ENCODE measurements around the gene ADORA2A.
A peak's percentile ranks its signal among the peaks of the same experiment; 100 is the strongest.

Gene ADORA2A

DNA sequence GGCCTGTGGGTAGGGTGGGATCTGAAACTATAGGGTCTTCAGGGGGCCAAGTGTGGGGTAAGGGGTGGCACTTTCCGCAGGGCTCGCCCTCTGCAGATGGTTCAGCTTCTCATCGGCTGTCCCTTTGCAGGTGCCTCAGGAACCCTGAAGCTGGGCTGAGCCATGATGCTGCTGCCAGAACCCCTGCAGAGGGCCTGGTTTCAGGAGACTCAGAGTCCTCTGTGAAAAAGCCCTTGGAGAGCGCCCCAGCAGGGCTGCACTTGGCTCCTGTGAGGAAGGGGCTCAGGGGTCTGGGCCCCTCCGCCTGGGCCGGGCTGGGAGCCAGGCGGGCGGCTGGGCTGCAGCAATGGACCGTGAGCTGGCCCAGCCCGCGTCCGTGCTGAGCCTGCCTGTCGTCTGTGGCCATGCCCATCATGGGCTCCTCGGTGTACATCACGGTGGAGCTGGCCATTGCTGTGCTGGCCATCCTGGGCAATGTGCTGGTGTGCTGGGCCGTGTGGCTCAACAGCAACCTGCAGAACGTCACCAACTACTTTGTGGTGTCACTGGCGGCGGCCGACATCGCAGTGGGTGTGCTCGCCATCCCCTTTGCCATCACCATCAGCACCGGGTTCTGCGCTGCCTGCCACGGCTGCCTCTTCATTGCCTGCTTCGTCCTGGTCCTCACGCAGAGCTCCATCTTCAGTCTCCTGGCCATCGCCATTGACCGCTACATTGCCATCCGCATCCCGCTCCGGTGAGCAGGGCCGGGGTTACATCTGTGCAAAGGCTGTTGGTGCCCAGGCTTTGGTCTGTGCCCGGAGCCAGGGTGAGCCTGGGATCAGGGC is 5.8 kb downstream of the ADORA2A start:
- no peak for DNase-seq (ENCODE audit: low read depth)

DNA sequence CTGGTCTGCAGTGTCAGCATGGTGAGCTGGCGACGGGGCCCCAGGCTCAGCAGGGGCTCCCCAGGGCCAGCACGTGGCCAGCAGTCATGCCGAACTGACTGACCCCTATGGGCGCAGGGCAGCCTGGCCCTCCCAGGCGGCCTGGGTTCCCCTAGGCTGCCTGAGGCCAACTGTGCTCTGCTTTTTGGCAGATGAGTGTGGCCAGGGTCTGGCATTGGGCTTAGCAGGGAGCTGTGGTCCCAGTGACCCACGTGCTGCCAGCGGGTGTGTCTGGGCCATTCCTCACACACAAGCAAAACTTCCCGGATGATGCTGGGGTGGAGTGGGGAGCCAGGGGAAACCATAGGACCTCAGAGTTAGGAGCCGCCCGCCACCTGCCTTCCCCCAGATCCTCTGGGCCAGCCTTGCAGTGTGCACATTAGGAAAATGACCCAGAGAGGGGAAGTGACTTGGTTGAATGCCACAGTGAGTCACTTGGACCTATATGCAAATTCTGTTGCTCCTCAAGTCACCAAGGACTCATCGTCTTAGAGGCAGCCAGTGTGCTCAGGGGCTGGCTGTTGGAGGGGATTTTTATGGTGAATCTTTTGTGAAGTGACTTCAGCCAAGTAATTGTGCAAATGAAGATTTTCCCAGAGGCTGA is 6.5 kb downstream of the ADORA2A start:
- DNase-seq (ENCODE audit: low read depth), result peak; percentile 37

DNA sequence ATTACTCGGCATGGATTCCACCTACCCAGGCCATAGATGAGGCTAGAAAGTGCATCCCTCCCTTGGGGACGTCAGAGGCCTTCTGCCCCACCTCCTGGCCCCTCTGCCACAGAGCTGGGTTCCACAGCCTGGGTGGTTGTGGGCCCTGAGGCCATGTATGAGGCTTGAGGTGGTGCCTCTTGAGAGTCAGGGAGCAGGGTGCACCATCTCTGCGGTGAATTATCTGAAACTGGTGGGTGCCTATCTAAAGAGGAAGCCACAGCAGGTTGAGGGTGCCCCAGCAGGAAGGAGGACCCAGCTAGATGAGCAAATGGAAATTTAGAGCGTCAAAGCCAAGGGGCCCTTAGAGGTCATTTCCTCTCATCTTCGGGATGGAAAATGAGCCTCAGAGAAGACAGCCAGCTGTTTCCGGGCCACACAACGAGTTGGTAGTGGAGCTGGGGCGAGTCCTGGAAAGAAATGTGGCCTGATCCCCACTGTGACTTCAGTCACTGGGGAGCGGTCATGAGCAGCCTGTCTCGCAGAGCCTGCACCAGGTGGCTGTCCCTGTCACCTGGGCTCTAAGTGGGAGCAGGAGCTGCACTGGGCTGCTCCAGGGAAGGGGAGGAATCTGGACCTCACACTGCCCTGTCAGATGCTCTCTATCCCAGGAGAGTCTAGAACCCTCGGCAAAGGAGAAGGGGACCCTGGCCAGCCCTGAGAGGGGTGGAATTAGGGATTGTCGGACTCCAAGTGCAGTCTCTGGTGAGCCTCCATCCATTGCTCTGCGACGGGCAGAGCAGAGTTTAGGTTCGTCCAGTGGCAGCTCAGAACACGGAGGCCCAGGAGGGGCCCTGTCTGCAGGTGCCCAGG is 7.3 kb downstream of the ADORA2A start:
- peak; percentile 48 for DNase-seq (ENCODE audit: low read depth)

DNA sequence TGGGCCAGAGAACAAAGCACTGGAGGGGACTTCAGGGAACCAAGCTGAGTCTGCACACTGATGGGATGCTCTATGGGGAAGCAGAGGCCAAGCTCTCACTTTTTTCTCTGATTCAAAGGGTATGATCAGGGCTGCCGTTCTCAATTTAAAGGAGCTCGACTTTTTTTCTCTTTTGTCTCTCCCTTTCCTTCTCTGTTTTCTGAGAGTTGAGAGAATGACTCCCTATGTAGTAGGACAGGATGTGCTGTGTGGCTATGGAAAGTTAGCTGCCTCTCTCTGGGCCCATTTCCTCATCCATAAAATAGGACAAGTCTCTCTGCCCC is 7.9 kb downstream of the ADORA2A start:
- no peak for DNase-seq (ENCODE audit: low read depth)

DNA sequence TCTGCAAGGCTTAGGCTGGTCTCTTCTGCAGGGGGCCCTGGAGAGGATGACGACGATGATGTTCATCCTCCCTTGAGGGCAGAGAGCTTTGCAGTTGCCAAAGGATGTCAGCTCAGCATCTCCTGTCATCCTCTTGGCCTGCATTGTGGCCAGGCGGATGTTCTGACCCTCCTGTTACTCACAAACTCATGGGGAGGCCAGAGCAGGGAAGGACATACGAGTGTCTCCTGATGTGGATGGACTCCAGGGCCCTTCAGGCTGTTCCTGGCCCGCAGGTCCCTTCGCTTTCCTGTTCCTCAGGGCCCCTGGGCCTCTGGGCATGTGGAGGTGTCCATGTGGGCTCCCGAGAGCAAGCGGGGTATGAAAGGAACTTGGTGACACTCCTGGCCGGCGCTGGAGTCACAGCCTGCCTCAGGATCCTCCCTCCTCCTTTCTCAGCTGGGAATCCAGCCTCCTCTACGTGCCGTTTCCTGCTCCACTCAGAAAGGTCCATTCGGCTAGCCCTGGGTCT is 8.5 kb downstream of the ADORA2A start:
- DNase-seq (ENCODE audit: low read depth), result no peak

DNA sequence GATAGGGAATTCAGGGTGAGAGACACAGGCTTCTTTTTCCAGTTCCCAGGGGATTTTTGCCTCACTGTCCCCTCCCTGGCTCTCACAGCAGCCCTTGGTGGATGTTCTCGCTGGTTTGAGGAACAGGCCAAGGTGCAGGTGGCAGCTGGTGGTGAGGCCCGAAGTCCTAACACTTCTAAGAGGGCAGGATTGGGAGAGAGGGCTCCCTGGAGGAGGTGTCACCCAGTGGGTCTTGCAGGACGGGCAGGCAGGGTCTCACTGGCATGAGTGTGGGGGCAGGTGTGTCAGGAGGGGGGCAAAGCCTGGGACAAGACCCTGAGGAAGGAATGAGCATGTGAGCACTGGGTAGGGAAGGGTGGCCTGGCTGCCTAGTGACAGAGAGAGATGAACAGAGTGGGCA is 9.2 kb downstream of the ADORA2A start:
- no peak for DNase-seq (ENCODE audit: low read depth)

DNA sequence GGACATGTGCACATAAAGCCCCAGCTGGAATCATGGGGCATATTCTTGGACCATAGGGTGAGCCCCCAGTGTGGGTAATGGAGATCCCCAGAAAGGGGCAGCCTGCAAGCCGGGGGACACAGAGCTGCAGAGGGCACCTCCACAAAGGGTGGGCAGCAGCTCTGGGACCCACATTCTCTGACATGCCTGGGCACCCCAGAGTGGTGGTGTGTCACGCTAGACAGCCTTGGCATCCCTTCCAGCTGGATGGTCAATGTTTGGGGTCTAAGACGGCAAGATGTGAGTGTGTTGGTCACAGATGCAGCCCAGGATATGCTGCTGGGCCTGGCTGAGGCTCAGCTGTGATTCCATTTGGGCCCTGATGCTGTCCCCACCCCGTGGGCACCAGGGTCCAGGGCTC is 9.7 kb downstream of the ADORA2A start:
- no peak for DNase-seq (ENCODE audit: low read depth)

DNA sequence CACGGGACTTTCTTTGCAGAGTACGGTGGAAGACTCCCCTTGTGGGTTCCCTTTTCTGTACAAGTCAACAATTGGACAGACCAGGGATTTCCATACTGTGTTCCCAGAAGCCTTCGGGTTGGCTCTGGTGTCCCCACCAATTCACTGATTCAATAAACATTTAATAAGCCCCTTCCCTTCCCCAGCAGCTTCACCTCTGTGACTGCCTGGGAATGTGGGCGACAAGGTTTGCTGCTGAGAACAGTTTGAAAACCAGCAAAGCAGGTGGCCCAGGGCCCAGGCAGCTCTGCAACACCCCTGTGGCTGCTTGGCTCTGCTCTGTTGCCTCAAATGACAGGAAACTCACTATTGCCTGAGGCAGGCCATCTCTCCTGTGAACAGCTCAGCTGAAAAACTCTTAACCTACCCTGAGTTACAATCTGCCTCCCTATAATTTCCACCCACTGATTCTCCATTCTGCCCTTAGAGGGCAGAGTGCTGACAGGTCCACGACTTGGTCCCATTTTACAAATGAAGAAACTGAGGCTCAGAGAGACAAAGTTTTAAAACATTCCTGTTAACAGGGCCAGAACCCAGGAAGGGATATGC is 10.4 kb downstream of the ADORA2A start:
- DNase-seq (ENCODE audit: low read depth), result no peak

DNA sequence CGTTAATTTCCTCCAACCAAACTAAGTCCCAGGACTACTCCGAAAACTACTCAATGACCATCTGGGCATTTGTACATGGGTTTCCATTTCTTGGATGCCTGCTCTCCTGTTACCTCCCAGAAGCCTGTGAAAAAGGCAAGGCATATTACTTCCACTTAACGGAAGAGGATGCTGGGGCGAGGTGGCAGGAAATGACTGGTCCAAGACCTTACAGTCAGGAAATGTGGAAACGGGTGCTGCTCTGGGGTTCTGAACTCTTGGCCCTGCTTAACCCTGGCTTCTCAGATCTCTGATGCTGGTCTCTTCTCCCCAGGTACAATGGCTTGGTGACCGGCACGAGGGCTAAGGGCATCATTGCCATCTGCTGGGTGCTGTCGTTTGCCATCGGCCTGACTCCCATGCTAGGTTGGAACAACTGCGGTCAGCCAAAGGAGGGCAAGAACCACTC is 12.9 kb downstream of the ADORA2A start:
- no peak for DNase-seq (ENCODE audit: low read depth)

DNA sequence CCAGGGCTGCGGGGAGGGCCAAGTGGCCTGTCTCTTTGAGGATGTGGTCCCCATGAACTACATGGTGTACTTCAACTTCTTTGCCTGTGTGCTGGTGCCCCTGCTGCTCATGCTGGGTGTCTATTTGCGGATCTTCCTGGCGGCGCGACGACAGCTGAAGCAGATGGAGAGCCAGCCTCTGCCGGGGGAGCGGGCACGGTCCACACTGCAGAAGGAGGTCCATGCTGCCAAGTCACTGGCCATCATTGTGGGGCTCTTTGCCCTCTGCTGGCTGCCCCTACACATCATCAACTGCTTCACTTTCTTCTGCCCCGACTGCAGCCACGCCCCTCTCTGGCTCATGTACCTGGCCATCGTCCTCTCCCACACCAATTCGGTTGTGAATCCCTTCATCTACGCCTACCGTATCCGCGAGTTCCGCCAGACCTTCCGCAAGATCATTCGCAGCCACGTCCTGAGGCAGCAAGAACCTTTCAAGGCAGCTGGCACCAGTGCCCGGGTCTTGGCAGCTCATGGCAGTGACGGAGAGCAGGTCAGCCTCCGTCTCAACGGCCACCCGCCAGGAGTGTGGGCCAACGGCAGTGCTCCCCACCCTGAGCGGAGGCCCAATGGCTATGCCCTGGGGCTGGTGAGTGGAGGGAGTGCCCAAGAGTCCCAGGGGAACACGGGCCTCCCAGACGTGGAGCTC is 13.5 kb downstream of the ADORA2A start:
- no peak for DNase-seq (ENCODE audit: low read depth)

DNA sequence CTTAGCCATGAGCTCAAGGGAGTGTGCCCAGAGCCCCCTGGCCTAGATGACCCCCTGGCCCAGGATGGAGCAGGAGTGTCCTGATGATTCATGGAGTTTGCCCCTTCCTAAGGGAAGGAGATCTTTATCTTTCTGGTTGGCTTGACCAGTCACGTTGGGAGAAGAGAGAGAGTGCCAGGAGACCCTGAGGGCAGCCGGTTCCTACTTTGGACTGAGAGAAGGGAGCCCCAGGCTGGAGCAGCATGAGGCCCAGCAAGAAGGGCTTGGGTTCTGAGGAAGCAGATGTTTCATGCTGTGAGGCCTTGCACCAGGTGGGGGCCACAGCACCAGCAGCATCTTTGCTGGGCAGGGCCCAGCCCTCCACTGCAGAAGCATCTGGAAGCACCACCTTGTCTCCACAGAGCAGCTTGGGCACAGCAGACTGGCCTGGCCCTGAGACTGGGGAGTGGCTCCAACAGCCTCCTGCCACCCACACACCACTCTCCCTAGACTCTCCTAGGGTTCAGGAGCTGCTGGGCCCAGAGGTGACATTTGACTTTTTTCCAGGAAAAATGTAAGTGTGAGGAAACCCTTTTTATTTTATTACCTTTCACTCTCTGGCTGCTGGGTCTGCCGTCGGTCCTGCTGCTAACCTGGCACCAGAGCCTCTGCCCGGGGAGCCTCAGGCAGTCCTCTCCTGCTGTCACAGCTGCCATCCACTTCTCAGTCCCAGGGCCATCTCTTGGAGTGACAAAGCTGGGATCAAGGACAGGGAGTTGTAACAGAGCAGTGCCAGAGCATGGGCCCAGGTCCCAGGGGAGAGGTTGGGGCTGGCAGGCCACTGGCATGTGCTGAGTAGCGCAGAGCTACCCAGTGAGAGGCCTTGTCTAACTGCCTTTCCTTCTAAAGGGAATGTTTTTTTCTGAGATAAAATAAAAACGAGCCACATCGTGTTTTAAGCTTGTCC is 14.3 kb downstream of the ADORA2A start:
- no peak for DNase-seq (ENCODE audit: low read depth)

DNA sequence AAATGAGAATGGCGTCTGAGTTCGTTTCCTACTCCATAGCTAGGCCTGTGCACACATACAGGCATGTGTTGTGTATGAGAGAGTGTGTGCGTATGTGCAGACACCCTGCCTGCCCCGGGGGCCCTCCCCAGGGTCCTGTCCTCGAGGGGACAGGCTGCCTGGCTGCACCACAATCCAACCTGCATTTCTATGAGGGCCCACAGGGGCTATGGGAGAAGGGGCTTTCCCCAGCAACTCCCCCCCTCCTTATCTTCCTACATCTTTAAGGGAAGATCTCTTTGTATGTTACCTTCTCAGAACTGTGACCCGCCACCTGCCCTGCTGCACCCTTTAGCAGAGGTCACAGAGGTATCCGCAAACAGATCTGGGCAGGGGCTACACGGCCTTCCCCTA is 14.9 kb downstream of the ADORA2A start:
- no peak for DNase-seq (ENCODE audit: low read depth)

DNA sequence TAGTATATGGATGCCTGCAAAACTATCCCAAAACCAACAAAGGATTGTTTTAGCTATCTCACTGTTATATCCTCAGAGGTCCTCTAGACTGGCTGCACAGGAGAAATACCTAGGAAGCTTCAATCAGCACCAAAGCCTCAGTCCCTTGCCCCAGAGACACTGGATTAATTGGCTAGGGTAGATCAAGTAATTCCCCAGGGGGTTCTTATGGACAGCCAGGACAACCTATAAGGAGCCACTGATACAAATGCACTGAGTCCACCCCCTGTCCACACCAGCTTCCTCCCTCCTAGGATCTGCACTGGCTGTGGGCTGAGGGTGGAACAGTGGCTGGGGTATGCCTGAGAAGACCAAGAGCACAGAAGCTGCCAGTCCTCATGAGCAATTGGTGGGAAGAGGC is 16.3 kb downstream of the ADORA2A start:
- DNase-seq (ENCODE audit: low read depth), result no peak

DNA sequence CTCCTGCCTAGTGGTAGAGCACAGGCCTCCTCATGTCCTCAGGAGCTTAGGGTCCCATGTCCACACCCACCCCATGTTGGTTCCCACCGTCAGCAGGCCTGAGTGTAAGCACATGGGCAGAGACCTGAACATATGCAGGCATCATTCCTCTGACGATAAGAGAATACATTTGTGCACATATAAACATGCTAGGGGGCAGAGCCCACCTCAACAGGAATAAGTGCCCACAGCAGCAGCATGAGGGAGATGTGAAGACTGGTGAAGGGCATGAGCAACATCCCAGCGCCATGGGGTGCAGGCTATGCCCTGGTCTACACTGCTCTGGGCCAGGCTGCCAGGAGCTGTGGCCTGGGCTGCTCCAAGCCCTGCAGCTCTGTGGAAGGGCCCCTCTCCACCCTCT is 16.9 kb downstream of the ADORA2A start:
- DNase-seq (ENCODE audit: low read depth), result no peak

DNA sequence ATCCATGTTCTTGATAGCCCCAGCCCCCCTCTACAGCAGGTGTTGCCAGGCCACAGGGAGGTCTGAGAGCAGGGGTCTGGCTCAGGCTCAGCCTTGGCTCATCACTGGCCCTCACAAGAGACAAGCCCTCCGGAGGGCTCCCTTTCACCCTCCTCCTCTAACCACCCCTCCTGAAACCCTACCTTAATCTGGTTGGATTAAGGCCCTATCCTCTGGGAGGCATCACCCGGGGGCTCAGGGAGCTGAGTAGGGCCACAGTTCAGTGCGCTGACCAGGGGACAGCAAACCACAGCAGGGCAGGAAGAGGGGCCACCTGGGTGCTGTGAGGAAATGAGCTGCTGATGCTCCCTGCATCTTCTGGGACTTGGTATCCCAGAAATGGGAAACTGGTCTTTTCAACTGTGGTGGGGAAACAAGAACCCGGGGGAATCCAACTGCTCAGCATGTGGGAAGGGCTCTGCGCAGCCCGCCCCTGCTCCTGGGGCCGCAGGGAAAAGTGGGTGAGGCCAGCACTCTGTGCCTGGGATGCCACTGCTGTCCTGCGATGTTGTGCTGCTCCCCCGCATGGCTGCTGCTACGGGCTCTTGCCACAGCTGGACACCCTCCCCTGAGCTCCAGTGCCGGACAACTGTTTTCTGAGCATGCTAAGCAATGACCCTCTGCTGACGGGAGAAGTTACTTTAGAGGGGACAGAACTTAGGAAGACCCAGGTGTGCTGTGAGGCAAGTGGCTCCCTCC is 17.5 kb downstream of the ADORA2A start:
- no peak for DNase-seq (ENCODE audit: low read depth)

DNA sequence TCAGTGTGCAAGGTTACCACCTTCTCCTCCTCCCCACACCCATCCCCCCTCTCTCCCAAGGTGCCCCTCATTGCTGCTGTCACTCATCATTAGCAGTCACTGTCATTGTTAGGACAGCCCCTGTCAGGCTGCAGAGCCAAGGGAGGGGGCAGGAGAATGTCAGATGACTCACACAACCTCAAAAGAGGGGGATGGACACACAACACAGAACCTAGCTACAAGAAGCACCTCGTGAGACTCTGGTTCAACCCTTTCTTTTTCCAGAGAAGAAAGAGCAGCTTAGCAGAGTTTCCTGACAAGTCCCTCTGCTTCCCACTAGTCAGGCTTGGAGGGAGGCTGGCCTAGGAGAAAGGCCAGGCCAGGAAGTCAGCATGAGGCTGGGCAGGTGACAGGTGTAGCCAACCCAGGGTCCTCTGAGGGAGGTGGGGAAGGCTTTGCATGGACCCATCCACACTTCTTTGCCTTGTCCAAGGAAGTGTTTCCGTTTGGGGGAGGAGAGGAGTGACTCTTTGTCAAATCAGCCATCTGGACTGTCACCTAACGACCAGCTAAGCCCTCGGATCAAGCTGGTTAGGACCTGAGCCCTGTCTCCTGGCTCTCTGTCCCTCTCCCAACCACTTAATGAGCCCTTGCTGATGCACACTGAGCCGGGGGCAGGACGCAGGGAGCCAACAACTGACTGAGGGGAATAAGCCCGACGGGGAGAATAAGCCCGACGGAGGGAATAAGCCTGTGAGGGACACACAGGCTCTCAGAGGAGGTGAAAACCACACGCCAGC is 18.3 kb downstream of the ADORA2A start:
- DNase-seq (ENCODE audit: low read depth), result no peak

DNA sequence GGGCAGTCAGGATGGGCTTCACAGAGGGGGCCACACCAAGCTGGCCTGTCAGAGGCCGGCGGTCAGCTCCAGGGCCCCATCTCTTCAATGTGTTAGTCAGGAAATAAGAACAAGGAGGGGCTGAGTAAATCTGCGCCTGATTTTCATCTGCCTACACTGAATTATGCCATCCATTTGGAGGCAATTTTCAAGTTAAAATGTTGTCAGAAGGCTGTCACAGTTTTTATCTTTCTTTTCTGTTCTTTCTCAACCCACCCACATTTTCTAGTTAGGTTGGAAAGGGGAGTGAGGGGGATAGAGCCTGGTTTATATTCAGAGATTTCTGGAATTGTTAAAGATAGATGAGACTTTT is 18.8 kb downstream of the ADORA2A start:
- DNase-seq (ENCODE audit: low read depth), result no peak

DNA sequence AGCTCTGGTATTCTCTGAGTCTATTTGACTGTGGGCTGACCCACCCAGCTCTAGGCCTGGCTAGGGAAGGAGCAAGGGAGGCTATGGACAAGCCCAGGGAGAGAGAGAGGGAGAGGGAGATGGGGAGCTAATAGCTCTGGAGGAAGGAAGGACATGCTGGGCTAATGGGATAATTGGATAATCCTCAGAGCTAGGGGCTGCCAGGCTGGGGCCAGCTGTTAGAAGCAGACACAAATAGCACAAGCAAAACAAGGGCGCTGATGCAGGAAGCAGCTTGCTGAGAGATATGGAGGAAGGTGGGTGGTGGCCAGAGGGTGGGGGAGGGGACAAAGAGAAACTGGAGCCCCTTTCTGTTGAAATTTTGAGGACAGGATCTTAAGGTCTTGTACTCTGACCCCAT is 23.2 kb downstream of the ADORA2A start:
- DNase-seq (ENCODE audit: low read depth), result no peak

DNA sequence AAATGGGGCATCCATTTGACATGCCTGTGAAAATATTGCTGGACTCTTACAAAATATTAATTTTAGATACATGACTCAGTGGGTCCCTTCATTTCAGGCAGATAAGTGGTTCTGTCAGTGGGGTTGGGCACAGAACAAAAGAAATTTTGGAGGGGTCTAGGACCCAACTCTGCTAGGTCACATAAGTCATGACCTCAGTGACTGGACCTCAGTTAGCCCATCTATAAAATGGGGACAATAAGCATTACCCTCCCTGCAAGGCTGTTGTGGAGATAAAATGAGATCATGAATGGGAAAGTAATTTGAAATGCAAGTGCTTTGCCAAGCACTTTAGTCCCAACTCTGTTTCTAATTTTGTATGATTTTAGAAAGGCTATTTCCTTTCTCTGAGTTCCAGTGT is 23.8 kb downstream of the ADORA2A start:
- DNase-seq (ENCODE audit: low read depth), result no peak

Data from activated T-helper 9 cell treated with anti-CD3 and anti-CD28 coated beads, Interleukin-2, amount 50 U/mL, for 16 hours (primary cell).